SK-N-SH treated with all-trans-retinoic acid at 6 μM for 48 hours (cell line): ENCODE measurements around the gene PLCE1.

Experiments
- ATAC-seq: fragments of 200-7000 bp; cut with Tn5 transposase; 3 replicates; pipeline ENCODE4 v1.9.1; 2020; ENCODE audit warnings: mild to moderate bottlenecking, moderate library complexity
- ARNTL ChIP-seq: fragments of 450-650 bp; formaldehyde crosslinking; IDR thresholded peaks from 2 replicates; pipeline ENCODE4 v1.5.0; 2020; ENCODE audit warnings: low read depth, mild to moderate bottlenecking, moderate library complexity, borderline replicate concordance
- BACH2 ChIP-seq: fragments of 250-450 bp; sonication (Bioruptor Pico); IDR thresholded peaks from 2 replicates; pipeline ENCODE4 v1.9.0; 2021; ENCODE audit warnings: mild to moderate bottlenecking, borderline replicate concordance
- CSDC2 ChIP-seq: fragments of 250-450 bp; sonication (Bioruptor Pico); IDR thresholded peaks from 2 replicates; pipeline ENCODE4 v1.5.0; 2020; ENCODE audit warnings: mild to moderate bottlenecking, moderate library complexity
- ESRRG ChIP-seq: fragments of 250-450 bp; sonication (Bioruptor Pico); IDR thresholded peaks from 2 replicates; pipeline ENCODE4 v1.6.1; 2021; ENCODE audit warnings: mild to moderate bottlenecking
- GLIS3 ChIP-seq: fragments of 250-450 bp; sonication (Bioruptor Pico); IDR thresholded peaks from 2 replicates; pipeline ENCODE4 v1.5.0; 2020; ENCODE audit warnings: mild to moderate bottlenecking, moderate library complexity
- ISL1 ChIP-seq: fragments of 250-450 bp; sonication (Bioruptor Pico); IDR thresholded peaks from 2 replicates; pipeline ENCODE4 v2.1.2; 2022; ENCODE audit warnings: mild to moderate bottlenecking, moderate library complexity
- OSR1 ChIP-seq: fragments of 250-450 bp; sonication (Bioruptor Pico); IDR thresholded peaks from 2 replicates; pipeline ENCODE4 v1.8.0; 2022; ENCODE audit warnings: moderate library complexity, mild to moderate bottlenecking, inconsistent platforms
- PPARA ChIP-seq: fragments of 250-450 bp; sonication (Bioruptor Pico); IDR thresholded peaks from 2 replicates; pipeline ENCODE4 v1.5.0; 2020; ENCODE audit warnings: mild to moderate bottlenecking, borderline replicate concordance
- RARB ChIP-seq: fragments of 250-450 bp; sonication (Bioruptor Pico); IDR thresholded peaks from 2 replicates; pipeline ENCODE4 v1.8.0; 2021; ENCODE audit warnings: mild to moderate bottlenecking, moderate library complexity
- SNAI2 ChIP-seq: fragments of 250-450 bp; sonication (Bioruptor Pico); IDR thresholded peaks from 2 replicates; pipeline ENCODE4 v1.5.0; 2020; ENCODE audit warnings: mild to moderate bottlenecking, moderate library complexity
- TCF4 ChIP-seq: fragments of 250-450 bp; sonication (Bioruptor Pico); IDR thresholded peaks from 2 replicates; pipeline ENCODE4 v1.8.0; 2021; ENCODE audit warnings: mild to moderate bottlenecking, moderate library complexity, borderline replicate concordance
- TOX ChIP-seq: fragments of 250-450 bp; sonication (Bioruptor Pico); IDR thresholded peaks from 2 replicates; pipeline ENCODE4 v1.8.0; 2021; ENCODE audit warnings: mild to moderate bottlenecking, moderate library complexity, borderline replicate concordance
- ZC3H10 ChIP-seq: fragments of 250-450 bp; sonication (Bioruptor Pico); IDR thresholded peaks from 2 replicates; pipeline ENCODE4 v1.5.1; 2021; ENCODE audit warnings: mild to moderate bottlenecking, moderate library complexity
- ZFP30 ChIP-seq: fragments of 450-650 bp; formaldehyde crosslinking; IDR thresholded peaks from 2 replicates; pipeline ENCODE4 v1.5.0; 2022; ENCODE audit warnings: mild to moderate bottlenecking, moderate library complexity
- ZNF565 ChIP-seq: fragments of 450-650 bp; formaldehyde crosslinking; conservative IDR thresholded peaks from 2 replicates; pipeline ENCODE4 v1.5.0; 2020; ENCODE audit warnings: low read depth, mild to moderate bottlenecking, moderate library complexity
- ZNF70 ChIP-seq: fragments of 450-650 bp; formaldehyde crosslinking; IDR thresholded peaks from 2 replicates; pipeline ENCODE4 v1.5.0; 2020; ENCODE audit warnings: mild to moderate bottlenecking, moderate library complexity
- ZNF8 ChIP-seq: fragments of 450-650 bp; formaldehyde crosslinking; IDR thresholded peaks from 2 replicates; pipeline ENCODE4 v1.5.0; 2020; ENCODE audit warnings: mild to moderate bottlenecking, moderate library complexity
- TF ChIP-seq, protein P1 (sequence below): fragments of 250-450 bp; sonication (Bioruptor Pico); IDR thresholded peaks from 2 replicates; pipeline ENCODE4 v1.8.0; 2021; ENCODE audit warnings: low read depth, mild to moderate bottlenecking, moderate library complexity, borderline replicate concordance
- TF ChIP-seq, protein P2 (sequence below): fragments of 250-450 bp; sonication (Bioruptor Pico); IDR thresholded peaks from 2 replicates; pipeline ENCODE4 v1.5.1; 2021; ENCODE audit warnings: mild to moderate bottlenecking, moderate library complexity
- TF ChIP-seq, protein P3 (sequence below): fragments of 250-450 bp; sonication (Bioruptor Pico); IDR thresholded peaks from 2 replicates; pipeline ENCODE4 v1.5.0; 2020; ENCODE audit warnings: mild to moderate bottlenecking, moderate library complexity
- TF ChIP-seq, protein P4 (sequence below): fragments of 250-450 bp; sonication (Bioruptor Pico); IDR thresholded peaks from 2 replicates; pipeline ENCODE4 v1.8.0; 2020; ENCODE audit warnings: mild to moderate bottlenecking, moderate library complexity, borderline replicate concordance
- TF ChIP-seq, protein P5 (sequence below): fragments of 250-450 bp; sonication (Bioruptor Pico); IDR thresholded peaks from 2 replicates; pipeline ENCODE4 v1.5.1; 2020; ENCODE audit warnings: low read depth, mild to moderate bottlenecking, moderate library complexity

PLCE1 gene

DNA sequence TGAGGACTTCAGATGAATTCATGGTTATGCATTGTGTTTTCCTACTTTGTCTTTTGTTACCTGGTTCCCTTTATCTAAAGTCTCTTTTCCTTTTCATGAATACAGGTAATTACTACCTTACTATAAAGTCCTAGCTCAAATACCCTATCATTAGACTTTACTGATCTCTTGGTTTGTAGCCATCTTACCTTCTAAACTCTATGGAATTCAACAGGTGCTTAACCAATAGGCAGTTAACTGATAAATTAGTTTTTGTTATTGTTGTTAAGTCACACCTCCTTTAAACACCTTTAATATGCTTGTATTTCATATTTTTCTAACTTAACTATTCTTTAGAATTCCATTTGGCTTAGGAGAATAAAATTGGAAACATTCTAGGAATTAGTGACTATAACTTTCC is 30.7 kb downstream of the PLCE1 start:
- TF ChIP-seq OSR1 (CRISPR knock-in tag) (no peak), ARNTL (CRISPR knock-in tag) (no peak), ZNF70 (CRISPR knock-in tag) (no peak), ZC3H10 (CRISPR knock-in tag) (no peak), TCF4 (no peak), RARB (CRISPR knock-in tag) (no peak), ZNF8 (no peak)
- TF ChIP-seq, protein P1, sequence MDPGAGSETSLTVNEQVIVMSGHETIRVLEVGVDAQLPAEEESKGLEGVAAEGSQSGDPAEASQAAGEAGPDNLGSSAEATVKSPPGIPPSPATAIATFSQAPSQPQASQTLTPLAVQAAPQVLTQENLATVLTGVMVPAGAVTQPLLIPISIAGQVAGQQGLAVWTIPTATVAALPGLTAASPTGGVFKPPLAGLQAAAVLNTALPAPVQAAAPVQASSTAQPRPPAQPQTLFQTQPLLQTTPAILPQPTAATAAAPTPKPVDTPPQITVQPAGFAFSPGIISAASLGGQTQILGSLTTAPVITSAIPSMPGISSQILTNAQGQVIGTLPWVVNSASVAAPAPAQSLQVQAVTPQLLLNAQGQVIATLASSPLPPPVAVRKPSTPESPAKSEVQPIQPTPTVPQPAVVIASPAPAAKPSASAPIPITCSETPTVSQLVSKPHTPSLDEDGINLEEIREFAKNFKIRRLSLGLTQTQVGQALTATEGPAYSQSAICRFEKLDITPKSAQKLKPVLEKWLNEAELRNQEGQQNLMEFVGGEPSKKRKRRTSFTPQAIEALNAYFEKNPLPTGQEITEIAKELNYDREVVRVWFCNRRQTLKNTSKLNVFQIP (CRISPR knock-in tag) = no peak
- TF ChIP-seq, protein P2, sequence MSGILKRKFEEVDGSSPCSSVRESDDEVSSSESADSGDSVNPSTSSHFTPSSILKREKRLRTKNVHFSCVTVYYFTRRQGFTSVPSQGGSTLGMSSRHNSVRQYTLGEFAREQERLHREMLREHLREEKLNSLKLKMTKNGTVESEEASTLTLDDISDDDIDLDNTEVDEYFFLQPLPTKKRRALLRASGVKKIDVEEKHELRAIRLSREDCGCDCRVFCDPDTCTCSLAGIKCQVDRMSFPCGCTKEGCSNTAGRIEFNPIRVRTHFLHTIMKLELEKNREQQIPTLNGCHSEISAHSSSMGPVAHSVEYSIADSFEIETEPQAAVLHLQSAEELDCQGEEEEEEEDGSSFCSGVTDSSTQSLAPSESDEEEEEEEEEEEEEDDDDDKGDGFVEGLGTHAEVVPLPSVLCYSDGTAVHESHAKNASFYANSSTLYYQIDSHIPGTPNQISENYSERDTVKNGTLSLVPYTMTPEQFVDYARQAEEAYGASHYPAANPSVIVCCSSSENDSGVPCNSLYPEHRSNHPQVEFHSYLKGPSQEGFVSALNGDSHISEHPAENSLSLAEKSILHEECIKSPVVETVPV (CRISPR knock-in tag) = no peak
- TF ChIP-seq, protein P3, sequence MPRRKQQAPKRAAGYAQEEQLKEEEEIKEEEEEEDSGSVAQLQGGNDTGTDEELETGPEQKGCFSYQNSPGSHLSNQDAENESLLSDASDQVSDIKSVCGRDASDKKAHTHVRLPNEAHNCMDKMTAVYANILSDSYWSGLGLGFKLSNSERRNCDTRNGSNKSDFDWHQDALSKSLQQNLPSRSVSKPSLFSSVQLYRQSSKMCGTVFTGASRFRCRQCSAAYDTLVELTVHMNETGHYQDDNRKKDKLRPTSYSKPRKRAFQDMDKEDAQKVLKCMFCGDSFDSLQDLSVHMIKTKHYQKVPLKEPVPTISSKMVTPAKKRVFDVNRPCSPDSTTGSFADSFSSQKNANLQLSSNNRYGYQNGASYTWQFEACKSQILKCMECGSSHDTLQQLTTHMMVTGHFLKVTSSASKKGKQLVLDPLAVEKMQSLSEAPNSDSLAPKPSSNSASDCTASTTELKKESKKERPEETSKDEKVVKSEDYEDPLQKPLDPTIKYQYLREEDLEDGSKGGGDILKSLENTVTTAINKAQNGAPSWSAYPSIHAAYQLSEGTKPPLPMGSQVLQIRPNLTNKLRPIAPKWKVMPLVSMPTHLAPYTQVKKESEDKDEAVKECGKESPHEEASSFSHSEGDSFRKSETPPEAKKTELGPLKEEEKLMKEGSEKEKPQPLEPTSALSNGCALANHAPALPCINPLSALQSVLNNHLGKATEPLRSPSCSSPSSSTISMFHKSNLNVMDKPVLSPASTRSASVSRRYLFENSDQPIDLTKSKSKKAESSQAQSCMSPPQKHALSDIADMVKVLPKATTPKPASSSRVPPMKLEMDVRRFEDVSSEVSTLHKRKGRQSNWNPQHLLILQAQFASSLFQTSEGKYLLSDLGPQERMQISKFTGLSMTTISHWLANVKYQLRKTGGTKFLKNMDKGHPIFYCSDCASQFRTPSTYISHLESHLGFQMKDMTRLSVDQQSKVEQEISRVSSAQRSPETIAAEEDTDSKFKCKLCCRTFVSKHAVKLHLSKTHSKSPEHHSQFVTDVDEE (CRISPR knock-in tag) = no peak
- TF ChIP-seq, protein P4, sequence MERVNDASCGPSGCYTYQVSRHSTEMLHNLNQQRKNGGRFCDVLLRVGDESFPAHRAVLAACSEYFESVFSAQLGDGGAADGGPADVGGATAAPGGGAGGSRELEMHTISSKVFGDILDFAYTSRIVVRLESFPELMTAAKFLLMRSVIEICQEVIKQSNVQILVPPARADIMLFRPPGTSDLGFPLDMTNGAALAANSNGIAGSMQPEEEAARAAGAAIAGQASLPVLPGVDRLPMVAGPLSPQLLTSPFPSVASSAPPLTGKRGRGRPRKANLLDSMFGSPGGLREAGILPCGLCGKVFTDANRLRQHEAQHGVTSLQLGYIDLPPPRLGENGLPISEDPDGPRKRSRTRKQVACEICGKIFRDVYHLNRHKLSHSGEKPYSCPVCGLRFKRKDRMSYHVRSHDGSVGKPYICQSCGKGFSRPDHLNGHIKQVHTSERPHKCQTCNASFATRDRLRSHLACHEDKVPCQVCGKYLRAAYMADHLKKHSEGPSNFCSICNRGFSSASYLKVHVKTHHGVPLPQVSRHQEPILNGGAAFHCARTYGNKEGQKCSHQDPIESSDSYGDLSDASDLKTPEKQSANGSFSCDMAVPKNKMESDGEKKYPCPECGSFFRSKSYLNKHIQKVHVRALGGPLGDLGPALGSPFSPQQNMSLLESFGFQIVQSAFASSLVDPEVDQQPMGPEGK (CRISPR knock-in tag) = no peak
- ATAC-seq = no peak

DNA sequence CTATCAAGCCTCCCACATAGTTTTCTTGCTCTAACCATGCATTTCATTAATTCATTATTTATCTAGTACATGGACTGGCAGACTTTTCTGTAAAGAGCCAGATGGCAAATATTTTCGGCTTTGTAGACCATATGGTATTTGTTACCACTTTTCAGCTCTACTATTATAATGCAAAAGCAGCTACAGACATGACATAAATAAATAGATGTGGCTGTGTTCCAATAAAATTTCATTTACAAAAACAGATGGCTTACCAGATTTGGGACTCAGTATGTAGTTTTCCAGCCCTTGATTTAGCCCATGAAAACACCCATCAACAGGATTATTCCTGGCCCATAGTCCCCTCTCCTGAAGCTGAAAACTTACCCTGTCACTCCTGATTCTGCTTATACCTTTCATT is 32.1 kb downstream of the PLCE1 start:
- ATAC-seq = no peak
- TF ChIP-seq GLIS3 (CRISPR knock-in tag) = no peak
- TF ChIP-seq ZFP30 (CRISPR knock-in tag) = no peak
- TF ChIP-seq TCF4 = no peak
- no peak for TF ChIP-seq ZNF565 (CRISPR knock-in tag)
- TF ChIP-seq CSDC2 (CRISPR knock-in tag) = no peak
- TF ChIP-seq ZNF70 (CRISPR knock-in tag) = no peak
- TF ChIP-seq, protein P1 (CRISPR knock-in tag) = no peak
- TF ChIP-seq, protein P4 (CRISPR knock-in tag) = no peak
- TF ChIP-seq ARNTL (CRISPR knock-in tag) = no peak
- no peak for TF ChIP-seq TOX (CRISPR knock-in tag)
- TF ChIP-seq PPARA (CRISPR knock-in tag) = no peak
- TF ChIP-seq, protein P2 (CRISPR knock-in tag) = no peak
- TF ChIP-seq BACH2 (CRISPR knock-in tag) = no peak
- no peak for TF ChIP-seq SNAI2 (CRISPR knock-in tag)
- TF ChIP-seq OSR1 (CRISPR knock-in tag) = no peak
- TF ChIP-seq, protein P3 (CRISPR knock-in tag) = no peak
- TF ChIP-seq ISL1 (CRISPR knock-in tag) = no peak
- no peak for TF ChIP-seq ESRRG (CRISPR knock-in tag)
- TF ChIP-seq ZNF8 = no peak
- TF ChIP-seq, protein P5, sequence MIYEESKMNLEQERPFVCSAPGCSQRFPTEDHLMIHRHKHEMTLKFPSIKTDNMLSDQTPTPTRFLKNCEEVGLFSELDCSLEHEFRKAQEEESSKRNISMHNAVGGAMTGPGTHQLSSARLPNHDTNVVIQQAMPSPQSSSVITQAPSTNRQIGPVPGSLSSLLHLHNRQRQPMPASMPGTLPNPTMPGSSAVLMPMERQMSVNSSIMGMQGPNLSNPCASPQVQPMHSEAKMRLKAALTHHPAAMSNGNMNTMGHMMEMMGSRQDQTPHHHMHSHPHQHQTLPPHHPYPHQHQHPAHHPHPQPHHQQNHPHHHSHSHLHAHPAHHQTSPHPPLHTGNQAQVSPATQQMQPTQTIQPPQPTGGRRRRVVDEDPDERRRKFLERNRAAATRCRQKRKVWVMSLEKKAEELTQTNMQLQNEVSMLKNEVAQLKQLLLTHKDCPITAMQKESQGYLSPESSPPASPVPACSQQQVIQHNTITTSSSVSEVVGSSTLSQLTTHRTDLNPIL (CRISPR knock-in tag) = no peak
